AG04450 (cell line): ENCODE results near the gene CYP1A2. TPM values are rescaled to one million over a fixed set of nuclear protein-coding genes. Genes with fewer than 3 reads are reported as not detected.
A peak's percentile ranks its signal among the peaks of the same experiment; 100 is the strongest.

Source experiments
- CTCF ChIA-PET: fragments of 300-600, 350-600 bp; formaldehyde crosslinking; extraction: SDS; loops from one replicate; lab custom pipeline; 2022; ENCODE audit warnings: antibody characterized with exemption, inconsistent platforms; lab: Charles Lee
- POLR2A ChIA-PET: fragments of 350-600 bp; formaldehyde crosslinking; extraction: SDS; loops from one replicate; lab custom pipeline; 2021; ENCODE audit warnings: antibody characterized with exemption, inconsistent platforms; lab: Yijun Ruan, JAX
- DNase-seq: peaks from one replicate; pipeline ENCODE4 v3.0.0-alpha.2; 2011; ENCODE audit warnings: low read depth, low spot score
- H3K27ac ChIP-seq: one replicate; pipeline ENCODE4 v1.5.1; 2012; ENCODE audit warnings: low read depth, low read length, control low read depth
- H3K27me3 ChIP-seq: one replicate; pipeline ENCODE4 v1.6.0; 2012; ENCODE audit warnings: low read length; ENCODE audit not compliant: control insufficient read depth, insufficient read depth
- H3K4me3 ChIP-seq: 2 replicates; pipeline ENCODE4 v1.5.1; 2011; ENCODE audit warnings: mild to moderate bottlenecking, low read depth, low read length, control low read depth
- H3K9me3 ChIP-seq: 2 replicates; pipeline ENCODE4 v1.5.1; 2012; ENCODE audit warnings: low read length; ENCODE audit not compliant: control insufficient read depth, insufficient read depth
- CTCF ChIP-seq: IDR thresholded peaks from 2 replicates; pipeline ENCODE4 v1.5.1; 2011; ENCODE audit warnings: low read depth, low read length, control low read depth, inconsistent platforms
- polyA plus RNA-seq: library from polyadenylated mRNA; depleted of rRNA; stranded (reverse); fragments of >200 nt; gene quantifications from 2 replicates; pipeline ENCODE4 v1.2.3, GENCODE V29; 2011

CYP1A2 gene
- polyA plus RNA-seq, 1 experiment = not detected

- ChIA-PET CTCF (interaction anchor here (0.9 to 4.0 kb wide), 9 partner anchors 8 to 161 kb away, joined by 3 to 21 read pairs (median 6); no protein-coding TSS in a partner anchor), POLR2A (interaction anchor here (0.6 kb wide), 1 partner anchor 209 kb away, joined by 10 read pairs; no protein-coding TSS in a partner anchor)
- H3K4me3 ChIP-seq = no peak overlapping the region
- H3K27ac ChIP-seq = peak overlapping the region; percentile 2
- DNase-seq = no peak
- H3K27me3 ChIP-seq = no peaks in the 10 kb centered on the region
- no peaks in the 10 kb centered on the region for H3K9me3 ChIP-seq
- no peak for TF ChIP-seq CTCF
These were observed 43.8 kb downstream of the CYP1A2 start for GRCh38 chr15:74792227-74793016.

GRCh38 chr15:74793135-74794028 lies 44.7 kb downstream of the CYP1A2 start:
- Histone ChIP-seq H3K27me3 (no peaks in the 10 kb centered on the region), H3K27ac (no peak overlapping the region), H3K4me3 (no peak overlapping the region), H3K9me3 (no peaks in the 10 kb centered on the region)
- POLR2A ChIA-PET = interaction anchor here (1.1 kb wide), 1 partner anchor 10 kb away, joined by 3 read pairs; no protein-coding TSS in a partner anchor
- CTCF ChIA-PET = interaction anchor here (0.8 to 4.0 kb wide), 10 partner anchors 9 to 162 kb away, joined by 3 to 21 read pairs (median 5); partner anchors contain the start of gene CSK
- no peak for DNase-seq
- peak; percentile 21; the same call in 1 of the 2 replicates for TF ChIP-seq CTCF

GRCh38 chr15:74794248-74794969 lies 45.8 kb downstream of the CYP1A2 start:
- Histone ChIP-seq H3K4me3 (no peak overlapping the region), H3K27ac (no peak overlapping the region), H3K27me3 (no peaks in the 10 kb centered on the region), H3K9me3 (no peaks in the 10 kb centered on the region)
- TF ChIP-seq CTCF = no peak
- ChIA-PET POLR2A (interaction anchor here (1.1 kb wide), 1 partner anchor 11 kb away, joined by 3 read pairs; no protein-coding TSS in a partner anchor), CTCF (interaction anchor here (0.9 to 4.0 kb wide), 5 partner anchors 12 to 107 kb away, joined by 3 to 21 read pairs (median 4); partner anchors contain the start of gene CSK)
- DNase-seq = no peak

GRCh38 chr15:74794970-74795349 lies 46.3 kb downstream of the CYP1A2 start:
- ChIA-PET POLR2A (no interaction called here), CTCF (interaction anchor here (0.9 to 4.0 kb wide), 2 partner anchors 24 to 26 kb away, joined by 3 to 21 read pairs; no protein-coding TSS in a partner anchor)
- Histone ChIP-seq H3K4me3 (no peak overlapping the region), H3K27ac (no peak overlapping the region), H3K9me3 (no peaks in the 10 kb centered on the region), H3K27me3 (no peaks in the 10 kb centered on the region)
- no peak for TF ChIP-seq CTCF
- DNase-seq = no peak
